CD8-positive, alpha-beta memory T cell (primary cell): Measurements from ENCODE around the gene ZDHHC14. TPM values are rescaled to one million over a fixed set of nuclear protein-coding genes. Genes with fewer than 3 reads are reported as not detected.

Experiments
- CTCF ChIA-PET: fragments of 350-600 bp; sonication (Branson Sonifier 250); formaldehyde crosslinking; loops from one replicate; lab custom pipeline; 2021; ENCODE audit warnings: antibody characterized with exemption; lab: Charles Lee
- POLR2A ChIA-PET: fragments of 350-600 bp; sonication (Branson Sonifier 250); formaldehyde crosslinking; loops from one replicate; lab custom pipeline; 2021; ENCODE audit warnings: antibody characterized with exemption; lab: Charles Lee
- DNase-seq, 5 donors: peaks; one replicate each; pipeline versions ENCODE4 v3.0.0 to v3.0.0-alpha.2; 2020 to 2022; ENCODE audit warnings: mixed read lengths in 1 of 5
- H3K27ac ChIP-seq: one replicate; pipeline ENCODE4 v1.7.0; 2013; ENCODE audit warnings: low read depth, mild to moderate bottlenecking, low read length, moderate library complexity
- H3K27me3 ChIP-seq: 2 replicates; pipeline ENCODE4 v1.7.0; 2013; ENCODE audit warnings: low read length, mild to moderate bottlenecking; ENCODE audit not compliant: insufficient read depth, poor library complexity, severe bottlenecking
- H3K36me3 ChIP-seq: 2 replicates; pipeline ENCODE4 v1.7.0; 2013; ENCODE audit warnings: mild to moderate bottlenecking, low read length, moderate library complexity; ENCODE audit not compliant: insufficient read depth
- H3K4me1 ChIP-seq: 2 replicates; pipeline ENCODE4 v1.7.0; 2013; ENCODE audit warnings: mild to moderate bottlenecking, low read length, moderate library complexity; ENCODE audit not compliant: insufficient read depth
- H3K4me3 ChIP-seq: 2 replicates; pipeline ENCODE4 v1.7.0; 2013; ENCODE audit warnings: mild to moderate bottlenecking, low read length
- H3K9me3 ChIP-seq: 2 replicates; pipeline ENCODE4 v1.7.0; 2013; ENCODE audit warnings: mild to moderate bottlenecking, low read length
- H3K27ac Mint-ChIP-seq, 8 donors: one replicate each; pipeline ENCODE4 v1.8.0; 2020 to 2021; ENCODE audit warnings: mixed read lengths in 8 of 8, mild to moderate bottlenecking in 6 of 8, inconsistent platforms in 3 of 8, moderate library complexity in 3 of 8
- H3K27me3 Mint-ChIP-seq, 2 donors: one replicate each; pipeline ENCODE4 v1.8.0; 2020 to 2021; ENCODE audit warnings: mixed read lengths in 2 of 2, mild to moderate bottlenecking in 1 of 2, moderate library complexity in 1 of 2
- H3K36me3 Mint-ChIP-seq, 3 donors: one replicate each; pipeline ENCODE4 v1.8.0; 2020 to 2021; ENCODE audit warnings: mixed read lengths in 3 of 3, inconsistent platforms in 1 of 3, mild to moderate bottlenecking in 1 of 3
- H3K4me1 Mint-ChIP-seq, 3 donors: one replicate each; pipeline ENCODE4 v1.8.0; 2020 to 2021; ENCODE audit warnings: mixed read lengths in 3 of 3, inconsistent platforms in 1 of 3, mild to moderate bottlenecking in 1 of 3
- H3K4me3 Mint-ChIP-seq, 7 donors: one replicate each; pipeline ENCODE4 v1.8.0; 2020 to 2021; ENCODE audit warnings: mixed read lengths in 7 of 7, mild to moderate bottlenecking in 6 of 7, moderate library complexity in 4 of 7, inconsistent platforms in 2 of 7
- H3K9me3 Mint-ChIP-seq, 5 donors: one replicate each; pipeline ENCODE4 v1.8.0; 2020 to 2022; ENCODE audit warnings: mixed read lengths in 5 of 5, mild to moderate bottlenecking in 3 of 5, moderate library complexity in 2 of 5, inconsistent platforms in 1 of 5
- polyA plus RNA-seq: library from polyadenylated mRNA; unstranded; fragments of 300-500 nt; fragmentation: Illumina TruSeq; gene quantifications from one replicate; pipeline ENCODE4 v1.2.3, GENCODE V29; 2021
- total RNA-seq, 2 experiments: library from RNA; stranded (reverse); gene quantifications; one replicate each; pipeline ENCODE4 v1.2.3, GENCODE V29; 2021

The ZDHHC14 gene
- total and polyA plus RNA-seq, 3 experiments from 2014 or later, result 4.2 to 8.1 (median 6.3) TPM

GRCh38 chr6:157539900-157540752, 159.1 kb downstream of the ZDHHC14 start:
- no peak overlapping the region for H3K4me3 Mint-ChIP-seq
- Histone ChIP-seq H3K4me1 (peaks cover 33% of the 10 kb centered on the region), H3K36me3 (no peaks in the 10 kb centered on the region), H3K27ac (no peak overlapping the region), H3K9me3 (no peaks in the 10 kb centered on the region), H3K4me3 (no peak overlapping the region), H3K27me3 (no peaks in the 10 kb centered on the region)
- H3K27ac Mint-ChIP-seq, result peak overlapping the region in 7 of 8 donors; percentile 27 to 92 (median 67)
- CTCF ChIA-PET, result no interaction called here
- H3K9me3 Mint-ChIP-seq, result no peaks in the 10 kb centered on the region
- peaks cover 8 to 10% (median 9%) of the 10 kb centered on the region in 3 donors for H3K36me3 Mint-ChIP-seq
- H3K27me3 Mint-ChIP-seq, result peaks cover 0 to 4% of the 10 kb centered on the region in 2 donors
- DNase-seq, result no peak
- peaks cover 44 to 49% (median 48%) of the 10 kb centered on the region in 3 donors for H3K4me1 Mint-ChIP-seq
- POLR2A ChIA-PET, result no interaction called here

- H3K27me3 ChIP-seq, result no peaks in the 10 kb centered on the region
- no peak overlapping the region for H3K4me3 ChIP-seq
- no peak overlapping the region for H3K4me3 Mint-ChIP-seq
- CTCF ChIA-PET, result interaction anchor here (1.3 kb wide), 1 partner anchor 30 kb away, joined by 3 read pairs; no protein-coding TSS in a partner anchor
- H3K9me3 ChIP-seq, result no peaks in the 10 kb centered on the region
- peaks cover 28 to 33% (median 32%) of the 10 kb centered on the region in 3 donors for H3K4me1 Mint-ChIP-seq
- H3K9me3 Mint-ChIP-seq, result no peaks in the 10 kb centered on the region
- peaks cover 0 to 4% of the 10 kb centered on the region in 2 donors for H3K27me3 Mint-ChIP-seq
- no peak for DNase-seq
- H3K36me3 Mint-ChIP-seq, result peaks cover 8 to 20% (median 10%) of the 10 kb centered on the region in 3 donors
- H3K27ac ChIP-seq, result no peak overlapping the region
- peaks cover 17% of the 10 kb centered on the region for H3K4me1 ChIP-seq
- H3K36me3 ChIP-seq, result no peaks in the 10 kb centered on the region
- POLR2A ChIA-PET, result no interaction called here
- peak overlapping the region in 3 of 8 donors; percentile 26 to 55 (median 48) for H3K27ac Mint-ChIP-seq
Measured at GRCh38 chr6:157541618-157542413, 160.8 kb downstream of the ZDHHC14 start.

GRCh38 chr6:157542414-157543160, 161.6 kb downstream of the ZDHHC14 start:
- no peak overlapping the region for H3K4me3 Mint-ChIP-seq
- no peak for DNase-seq
- ChIA-PET POLR2A (no interaction called here), CTCF (interaction anchor here (1.3 kb wide), 1 partner anchor 29 kb away, joined by 3 read pairs; no protein-coding TSS in a partner anchor)
- H3K36me3 Mint-ChIP-seq, result peaks cover 9 to 24% (median 10%) of the 10 kb centered on the region in 3 donors
- Histone ChIP-seq H3K9me3 (no peaks in the 10 kb centered on the region), H3K27ac (no peak overlapping the region), H3K27me3 (no peaks in the 10 kb centered on the region), H3K4me3 (no peak overlapping the region), H3K36me3 (no peaks in the 10 kb centered on the region), H3K4me1 (peaks cover 10% of the 10 kb centered on the region)
- peaks cover 0 to 4% of the 10 kb centered on the region in 2 donors for H3K27me3 Mint-ChIP-seq
- peak overlapping the region in 3 of 8 donors; percentile 29 to 92 (median 39) for H3K27ac Mint-ChIP-seq
- peaks cover 21 to 25% (median 24%) of the 10 kb centered on the region in 3 donors for H3K4me1 Mint-ChIP-seq
- no peaks in the 10 kb centered on the region for H3K9me3 Mint-ChIP-seq

- H3K9me3 Mint-ChIP-seq, result peaks cover 0 to 5% (median 3%) of the 10 kb centered on the region in 5 donors
- Histone ChIP-seq H3K4me3 (no peak overlapping the region), H3K27me3 (no peaks in the 10 kb centered on the region), H3K27ac (no peak overlapping the region), H3K36me3 (no peaks in the 10 kb centered on the region), H3K9me3 (no peaks in the 10 kb centered on the region), H3K4me1 (peaks cover 9% of the 10 kb centered on the region)
- POLR2A ChIA-PET, result no interaction called here
- no peak for DNase-seq
- H3K4me1 Mint-ChIP-seq, result peaks cover 24 to 31% (median 24%) of the 10 kb centered on the region in 3 donors
- no peak overlapping the region for H3K4me3 Mint-ChIP-seq
- H3K27me3 Mint-ChIP-seq, result peaks cover 0 to 6% of the 10 kb centered on the region in 2 donors
- H3K27ac Mint-ChIP-seq, result no peak overlapping the region
- CTCF ChIA-PET, result no interaction called here
- H3K36me3 Mint-ChIP-seq, result peaks cover 9 to 24% (median 10%) of the 10 kb centered on the region in 3 donors
Measured at GRCh38 chr6:157546321-157546720, 165.3 kb downstream of the ZDHHC14 start.

- Mint-ChIP-seq H3K9me3 (peaks cover 0 to 5% (median 3%) of the 10 kb centered on the region in 5 donors), H3K27me3 (peaks cover 0 to 4% of the 10 kb centered on the region in 2 donors), H3K4me3 (no peak overlapping the region), H3K36me3 (peaks cover 9 to 24% (median 9%) of the 10 kb centered on the region in 3 donors), H3K4me1 (peaks cover 28 to 38% (median 31%) of the 10 kb centered on the region in 3 donors), H3K27ac (peak overlapping the region in 2 of 8 donors; percentile 36 to 59)
- Histone ChIP-seq H3K4me1 (peaks cover 13% of the 10 kb centered on the region), H3K27ac (no peak overlapping the region), H3K4me3 (no peak overlapping the region), H3K27me3 (no peaks in the 10 kb centered on the region), H3K9me3 (no peaks in the 10 kb centered on the region), H3K36me3 (no peaks in the 10 kb centered on the region)
- POLR2A ChIA-PET, result no interaction called here
- CTCF ChIA-PET, result no interaction called here
- DNase-seq, result no peak
Measured at GRCh38 chr6:157547112-157547511, 166.1 kb downstream of the ZDHHC14 start.

GRCh38 chr6:157548635-157549467, 167.9 kb downstream of the ZDHHC14 start:
- Mint-ChIP-seq H3K27me3 (peaks cover 0 to 4% of the 10 kb centered on the region in 2 donors), H3K4me1 (peaks cover 31 to 38% (median 34%) of the 10 kb centered on the region in 3 donors), H3K27ac (peak overlapping the region in 5 of 8 donors; percentile 4 to 95 (median 83)), H3K36me3 (peaks cover 1 to 20% (median 5%) of the 10 kb centered on the region in 3 donors), H3K4me3 (peak overlapping the region in 1 of 7 donors; percentile 23), H3K9me3 (peaks cover 0 to 5% (median 3%) of the 10 kb centered on the region in 5 donors)
- H3K27ac ChIP-seq, result no peak overlapping the region
- CTCF ChIA-PET, result interaction anchor here (1.4 kb wide), 1 partner anchor 11 kb away, joined by 3 read pairs; no protein-coding TSS in a partner anchor
- DNase-seq, result no peak
- H3K4me1 ChIP-seq, result peaks cover 13% of the 10 kb centered on the region
- no peaks in the 10 kb centered on the region for H3K27me3 ChIP-seq
- POLR2A ChIA-PET, result interaction anchor here (1.1 to 1.5 kb wide), 2 partner anchors 13 to 16 kb away, joined by 3 to 4 read pairs; no protein-coding TSS in a partner anchor
- H3K9me3 ChIP-seq, result no peaks in the 10 kb centered on the region
- no peaks in the 10 kb centered on the region for H3K36me3 ChIP-seq
- H3K4me3 ChIP-seq, result no peak overlapping the region
